HepG2 (cell line): Measurements from ENCODE around the gene PRKG1. TPM values are rescaled to one million over a fixed set of nuclear protein-coding genes. Genes with fewer than 3 reads are reported as not detected.

Source experiments
- ATAC-seq: fragments of 200-7000 bp; cut with Tn5 transposase; 3 replicates; pipeline ENCODE4 v1.9.1; 2020; ENCODE audit warnings: mild to moderate bottlenecking, moderate library complexity
- BruUV-seq: library from RNA; stranded (reverse); fragments of 400-500 nt; replicated peaks from 2 replicates; lab custom pipeline; 2021; lab: Mats Ljungman, UMichigan
- CTCF ChIA-PET: fragments of 300-600 bp; formaldehyde crosslinking; extraction: SDS; loops from one replicate; lab custom pipeline; 2021; ENCODE audit warnings: low total read pairs, inconsistent platforms, low intra/inter-chr PET ratio; lab: Yijun Ruan, JAX
- POLR2A ChIA-PET: fragments of 350-600 bp; sonication (Branson Sonifier 250); formaldehyde crosslinking; loops from one replicate; lab custom pipeline; 2020; ENCODE audit warnings: antibody characterized with exemption, inconsistent platforms; lab: Yijun Ruan, JAX
- DNase-seq: peaks from one replicate; pipeline ENCODE4 v3.0.0-alpha.2; 2015; ENCODE audit warnings: low spot score
- FAIRE-seq: peaks from 3 replicates; lab custom pipeline; 2011; peaks lifted over from hg19 to GRCh38; lab: Jason Lieb, UNC
- H2AFZ ChIP-seq: one replicate; pipeline ENCODE4 v1.6.1; 2011; ENCODE audit warnings: low read length, inconsistent platforms
- H3K27ac ChIP-seq: fragments of 300-600 bp; 3 replicates; pipeline ENCODE4 v1.8.0; 2011; ENCODE audit warnings: mixed run types, mild to moderate bottlenecking, mixed read lengths, low read length, inconsistent platforms; ENCODE audit not compliant: insufficient read depth; ENCODE audit errors: extremely low read length
- H3K27me3 ChIP-seq, 2 experiments: fragments of 200-600 bp in 1 of 2; 2 replicates in 1 of 2; 3 replicates in 1 of 2; pipeline versions ENCODE4 v1.6.0 to v1.8.0; 2011; ENCODE audit warnings: low read length in 2 of 2, mild to moderate bottlenecking in 2 of 2, moderate library complexity in 2 of 2, inconsistent platforms in 1 of 2; ENCODE audit not compliant: insufficient read depth in 2 of 2, control insufficient read depth in 1 of 2
- H3K36me3 ChIP-seq, 2 experiments: fragments of 200-600 bp in 1 of 2; replicated peaks in 1 of 2; 2 replicates in 1 of 2; 3 replicates in 1 of 2; pipeline versions ENCODE4 v1.5.1 to v1.8.0; 2011; ENCODE audit warnings: low read length in 2 of 2, inconsistent platforms in 1 of 2; ENCODE audit not compliant: insufficient read depth in 2 of 2, control insufficient read depth in 1 of 2
- H3K4me1 ChIP-seq: 2 replicates; pipeline ENCODE4 v1.5.1; 2012; ENCODE audit warnings: low read length, inconsistent platforms; ENCODE audit not compliant: insufficient read depth
- H3K4me2 ChIP-seq: 2 replicates; pipeline ENCODE4 v1.6.0; 2011; ENCODE audit warnings: low read depth, low read length, inconsistent platforms
- H3K4me3 ChIP-seq, 3 experiments: fragments of 200-600 bp in 1 of 3; sonication (generic), shearing (Covaris generic) in 1 of 3; replicated peaks in 1 of 3; 2 replicates each; pipeline ENCODE4 v1.5.1; 2011 to 2016; ENCODE audit warnings: low read length in 3 of 3, inconsistent platforms in 2 of 3, low read depth in 2 of 3, mild to moderate bottlenecking in 2 of 3, control low read depth in 1 of 3, mixed read lengths in 1 of 3; ENCODE audit not compliant: insufficient read depth in 1 of 3
- H3K79me2 ChIP-seq: one replicate; pipeline ENCODE4 v1.6.1; 2011; ENCODE audit warnings: low read length, inconsistent platforms; ENCODE audit not compliant: insufficient read depth
- H3K9ac ChIP-seq: 2 replicates; pipeline ENCODE4 v1.6.0; 2011; ENCODE audit warnings: mild to moderate bottlenecking, low read depth, low read length, inconsistent platforms; ENCODE audit not compliant: insufficient read depth
- H3K9me3 ChIP-seq: 2 replicates; pipeline ENCODE4 v1.5.1; 2012; ENCODE audit warnings: mild to moderate bottlenecking, low read length
- H4K20me1 ChIP-seq: 2 replicates; pipeline ENCODE4 v1.6.0; 2011; ENCODE audit warnings: inconsistent platforms, mild to moderate bottlenecking, low read length, moderate library complexity; ENCODE audit not compliant: insufficient read depth
- ARNT ChIP-seq: fragments of 450-650 bp; IDR thresholded peaks from 2 replicates; pipeline ENCODE4 v1.6.1; 2017
- FOXK1 ChIP-seq: sonication (generic); formaldehyde crosslinking; IDR thresholded peaks from 2 replicates; pipeline ENCODE4 v1.4.0; 2020; ENCODE audit warnings: low read depth, missing genetic modification reagents, borderline replicate concordance
- FOXM1 ChIP-seq: sonication (generic); formaldehyde crosslinking; IDR thresholded peaks from 2 replicates; pipeline ENCODE4 v1.5.0; 2020; ENCODE audit warnings: missing genetic modification reagents
- HBP1 ChIP-seq: IDR thresholded peaks from 2 replicates; pipeline ENCODE4 v1.6.1; 2016; ENCODE audit warnings: low read depth, control low read depth
- KDM3A ChIP-seq: IDR thresholded peaks from 2 replicates; pipeline ENCODE4 v1.6.1; 2018; ENCODE audit warnings: low read depth, missing compliant biosample characterization
- MXD4 ChIP-seq: IDR thresholded peaks from 2 replicates; pipeline ENCODE4 v1.6.1; 2016; ENCODE audit warnings: mild to moderate bottlenecking, missing biosample characterization, missing genetic modification reagents
- STAT6 ChIP-seq: sonication (generic); formaldehyde crosslinking; IDR thresholded peaks from 2 replicates; pipeline ENCODE4 v1.4.0; 2020; ENCODE audit warnings: missing genetic modification reagents, mild to moderate bottlenecking, borderline replicate concordance
- ZBTB4 ChIP-seq: sonication (generic); formaldehyde crosslinking; IDR thresholded peaks from 2 replicates; pipeline ENCODE4 v1.4.0; 2020; ENCODE audit warnings: missing genetic modification reagents, mild to moderate bottlenecking, borderline replicate concordance
- ZMYM4 ChIP-seq: sonication (generic); formaldehyde crosslinking; IDR thresholded peaks from 2 replicates; pipeline ENCODE4 v1.8.1; 2023; ENCODE audit warnings: mild to moderate bottlenecking, missing genetic modification reagents
- WGBS: methylation state at CpG from one replicate; pipeline ENCODE4 v1.1.6; 2017; ENCODE audit warnings: low lambda C conversion rate; 5-methylcytosine and 5-hydroxymethylcytosine counted together
- in situ Hi-C: cut with HindIII; loops from 2 replicates; pipeline ENCODE4 v1.10.0; 2017; ENCODE audit warnings: low pct_unique_long_range_greater_than_20kb; ENCODE audit not compliant: extremely low pct_ligation_motif_present
- intact Hi-C: fragments of 100-400 bp; cut with micrococcal nuclease; formaldehyde crosslinking; loops from one replicate; pipeline ENCODE4 v1.10.0; 2022; ENCODE audit not compliant: unreplicated experiment
- polyA plus RNA-seq, 8 experiments: library from polyadenylated mRNA; depleted of rRNA in 3 of 8; stranded (reverse) in 7 of 8; unstranded in 1 of 8; fragments of >200 nt; fragmentation: Illumina TruSeq in 4 of 8; extraction: Trizol in 4 of 8; gene quantifications; 2 replicates each; pipeline versions ENCODE4 v1.2.1 to v1.2.3, GENCODE V29; 2011 to 2016; ENCODE audit warnings: low read depth in 4 of 8, missing spikeins in 1 of 8, mixed read lengths in 1 of 8; ENCODE audit not compliant: insufficient read depth in 1 of 8
- total RNA-seq, 5 experiments: library from RNA; depleted of rRNA; stranded (reverse); fragments of >200 nt; fragmentation: Illumina TruSeq; extraction: Trizol; gene quantifications; 2 replicates each; pipeline ENCODE4 v1.2.3, GENCODE V29; 2016; ENCODE audit warnings: low read depth in 1 of 5

The PRKG1 gene
- total and polyA plus RNA-seq, 2 of the 13 experiments (the other 11 are each of a cell fraction or from before 2014, with no cell fraction given), result 0.01 TPM; not detected in 1

GRCh38 chr10:51289519-51289918 is 215.2 kb downstream of the PRKG1 start:
- no peaks in the 10 kb centered on the region for H4K20me1 ChIP-seq
- ChIA-PET POLR2A (no interaction called here), CTCF (no interaction called here)
- no peak overlapping the region for H3K9ac ChIP-seq
- DNase-seq (no peak), ATAC-seq (no peak), FAIRE-seq (no peak)
- WGBS, result 0% methylated on average over 1 of the region's 1 CpG
- H3K4me2 ChIP-seq, result no peak overlapping the region
- TF ChIP-seq MXD4 (CRISPR knock-in tag) (no peak), ZMYM4 (CRISPR knock-in tag) (no peak), FOXM1 (CRISPR knock-in tag) (no peak), KDM3A (CRISPR knock-in tag) (no peak), HBP1 (no peak), ARNT (no peak), FOXK1 (CRISPR knock-in tag) (no peak), ZBTB4 (no peak), STAT6 (CRISPR knock-in tag) (no peak)
- H3K27ac ChIP-seq, result no peak overlapping the region
- in situ Hi-C loops, result no loop called here
- no peak overlapping the region for H3K4me3 ChIP-seq
- H3K79me2 ChIP-seq, result no peaks in the 10 kb centered on the region
- no peak overlapping the region for H2AFZ ChIP-seq
- no TSS peak for BruUV-seq
- H3K4me1 ChIP-seq, result no peaks in the 10 kb centered on the region
- no peaks in the 10 kb centered on the region for H3K27me3 ChIP-seq
- no peaks in the 10 kb centered on the region for H3K9me3 ChIP-seq
- H3K36me3 ChIP-seq, result no peaks in the 10 kb centered on the region
- intact Hi-C loops, result no loop called here
